Lower leg skin (tissue), 4 donors: ENCODE results near the gene PLCH2. TPM values are rescaled to one million over a fixed set of nuclear protein-coding genes. Genes with fewer than 3 reads are reported as not detected.

Experiments
- DNase-seq, 2 donors: peaks; one replicate each; pipeline ENCODE4 v3.0.0-alpha.2; 2019; ENCODE audit warnings: low spot score in 2 of 2
- H3K4me3 ChIP-seq: fragments of 200-600 bp; sonication (generic); 2 replicates; pipeline ENCODE4 v1.5.1; 2017; ENCODE audit warnings: mild to moderate bottlenecking, low read depth; ENCODE audit not compliant: poor library complexity, severe bottlenecking
- CTCF ChIP-seq, 3 donors: fragments of 450-650 bp; IDR thresholded peaks; one replicate each; pipeline ENCODE4 v1.5.1; 2016; ENCODE audit warnings: antibody characterized with exemption in 3 of 3, mild to moderate bottlenecking in 3 of 3, moderate library complexity in 2 of 3
- POLR2A ChIP-seq, 2 donors: fragments of 450-650 bp; IDR thresholded peaks; one replicate each; pipeline ENCODE4 v1.6.1; 2016 to 2017; ENCODE audit warnings: antibody characterized with exemption in 2 of 2, mild to moderate bottlenecking in 1 of 2, moderate library complexity in 1 of 2
- whole genome bisulfite sequencing, 2 donors: methylation state at CpG; one replicate each; pipeline ENCODE4 v1.1.5; 2018; 5-methylcytosine and 5-hydroxymethylcytosine counted together
- intact Hi-C: fragments of 100-400 bp; cut with DNase I; formaldehyde crosslinking; loops from one replicate; pipeline ENCODE4 v1.15.0; 2023; ENCODE audit warnings: low total_unique reads
- total RNA-seq, 4 donors: library from RNA; depleted of rRNA; stranded (reverse); fragments of >200 nt; gene quantifications; one replicate each; pipeline ENCODE4 v1.1.0, GENCODE V29; 2016

The PLCH2 gene
- total RNA-seq, 4 donors from 2014 or later: 83.2 to 170 (median 115) TPM

- WGBS, 2 donors: 73 to 80% methylated on average over 2 to 6 of the region's 6 CpGs
- intact Hi-C loops: no loop called here
- TF ChIP-seq CTCF (IDR thresholded peaks at IDR 0.05) (no peak), POLR2A (IDR thresholded peaks at IDR 0.05) (no peak)
- H3K4me3 ChIP-seq: no peak overlapping the region
- DNase-seq: no peak
These were observed 33.4 kb upstream of the PLCH2 start for GRCh38 chr1:2442661-2443060.

GRCh38 chr1:2443277-2444137 is 32.6 kb upstream of the PLCH2 start:
- 0 to 2% methylated on average over 23 to 31 of the region's 107 CpGs for WGBS, 2 donors
- intact Hi-C loops: no loop called here
- no peak for DNase-seq
- no peak for TF ChIP-seq POLR2A (IDR thresholded peaks at IDR 0.05)
- no peak for TF ChIP-seq CTCF (IDR thresholded peaks at IDR 0.05)
- no peak overlapping the region for H3K4me3 ChIP-seq

GRCh38 chr1:2444138-2444591 is 31.9 kb upstream of the PLCH2 start:
- DNase-seq: no peak
- intact Hi-C loops: no loop called here
- H3K4me3 ChIP-seq: no peak overlapping the region
- 18 to 81% methylated on average over 3 to 13 of the region's 27 CpGs for WGBS, 2 donors
- no peak for TF ChIP-seq CTCF (IDR thresholded peaks at IDR 0.05)
- TF ChIP-seq POLR2A (IDR thresholded peaks at IDR 0.05): no peak

GRCh38 chr1:2445162-2445822 is 30.8 kb upstream of the PLCH2 start:
- no peak for DNase-seq
- 65 to 92% methylated on average over 11 to 16 of the region's 16 CpGs for WGBS, 2 donors
- intact Hi-C loops: no loop called here
- no peak overlapping the region for H3K4me3 ChIP-seq
- TF ChIP-seq POLR2A (IDR thresholded peaks at IDR 0.05): no peak
- TF ChIP-seq CTCF (IDR thresholded peaks at IDR 0.05): no peak

- H3K4me3 ChIP-seq: no peak overlapping the region
- TF ChIP-seq POLR2A (IDR thresholded peaks at IDR 0.05) (no peak), CTCF (IDR thresholded peaks at IDR 0.05) (no peak)
- 75 to 81% methylated on average over 14 to 15 of the region's 15 CpGs for WGBS, 2 donors
- intact Hi-C loops: no loop called here
- DNase-seq: no peak
These were observed 30.3 kb upstream of the PLCH2 start for GRCh38 chr1:2445823-2446215.
